Stimulated activated CD8-positive, alpha-beta memory T cell treated with anti-CD3 and anti-CD28 coated beads, Interleukin-15, amount 100 ng/mL, for 24 hours (primary cell): ENCODE data around the gene SELENON.

Experiments
- DNase-seq: peaks from one replicate; pipeline ENCODE4 v3.0.0-alpha.2; 2020; ENCODE audit warnings: low read depth

SELENON gene, protein sequence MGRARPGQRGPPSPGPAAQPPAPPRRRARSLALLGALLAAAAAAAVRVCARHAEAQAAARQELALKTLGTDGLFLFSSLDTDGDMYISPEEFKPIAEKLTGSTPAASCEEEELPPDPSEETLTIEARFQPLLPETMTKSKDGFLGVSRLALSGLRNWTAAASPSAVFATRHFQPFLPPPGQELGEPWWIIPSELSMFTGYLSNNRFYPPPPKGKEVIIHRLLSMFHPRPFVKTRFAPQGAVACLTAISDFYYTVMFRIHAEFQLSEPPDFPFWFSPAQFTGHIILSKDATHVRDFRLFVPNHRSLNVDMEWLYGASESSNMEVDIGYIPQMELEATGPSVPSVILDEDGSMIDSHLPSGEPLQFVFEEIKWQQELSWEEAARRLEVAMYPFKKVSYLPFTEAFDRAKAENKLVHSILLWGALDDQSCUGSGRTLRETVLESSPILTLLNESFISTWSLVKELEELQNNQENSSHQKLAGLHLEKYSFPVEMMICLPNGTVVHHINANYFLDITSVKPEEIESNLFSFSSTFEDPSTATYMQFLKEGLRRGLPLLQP

DNA sequence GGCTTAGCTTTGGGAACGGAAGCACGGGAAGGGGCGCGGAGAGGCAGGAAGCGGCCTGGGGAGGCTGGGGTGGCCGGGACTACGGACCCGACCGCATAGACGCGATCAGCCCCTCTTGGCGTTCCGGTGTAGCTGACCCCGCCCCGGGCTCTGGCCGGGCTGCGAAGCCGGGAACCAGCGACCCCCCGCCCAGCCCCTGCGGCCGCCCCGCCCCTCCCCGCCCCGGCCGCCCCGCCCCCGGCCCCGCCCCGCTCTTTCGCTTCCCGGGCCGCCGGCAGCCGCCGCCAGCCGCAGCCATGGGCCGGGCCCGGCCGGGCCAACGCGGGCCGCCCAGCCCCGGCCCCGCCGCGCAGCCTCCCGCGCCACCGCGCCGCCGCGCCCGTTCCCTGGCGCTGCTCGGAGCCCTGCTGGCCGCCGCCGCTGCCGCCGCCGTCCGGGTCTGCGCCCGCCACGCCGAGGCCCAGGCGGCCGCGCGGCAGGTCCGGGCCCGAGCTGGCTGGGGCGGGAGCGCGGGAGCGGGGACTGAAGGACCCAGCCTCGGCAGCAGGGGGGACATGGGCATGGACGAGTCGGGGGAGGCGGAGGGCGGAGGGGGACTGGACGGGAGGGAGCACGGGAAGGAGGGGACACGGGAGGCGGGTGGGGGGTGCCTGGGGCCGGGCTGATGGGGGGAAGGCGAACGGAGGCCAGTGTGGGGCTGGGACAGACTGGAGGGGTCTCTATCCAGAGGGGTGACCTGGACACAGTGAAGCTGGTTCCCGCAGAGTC is at the start of gene SELENON:
Gene SELENON, plus strand, starts transcription at position 259 of the 768 bp plus-strand sequence. Its CDS starts 38 bp downstream, at position 297.
- DNase-seq = no peak

GRCh38 chr1:25750923-25751605 is 48.9 kb upstream of the SELENON start:
- no peak for DNase-seq

- no peak for DNase-seq
These were observed 45.4 kb upstream of the SELENON start for GRCh38 chr1:25754470-25755181.

DNA sequence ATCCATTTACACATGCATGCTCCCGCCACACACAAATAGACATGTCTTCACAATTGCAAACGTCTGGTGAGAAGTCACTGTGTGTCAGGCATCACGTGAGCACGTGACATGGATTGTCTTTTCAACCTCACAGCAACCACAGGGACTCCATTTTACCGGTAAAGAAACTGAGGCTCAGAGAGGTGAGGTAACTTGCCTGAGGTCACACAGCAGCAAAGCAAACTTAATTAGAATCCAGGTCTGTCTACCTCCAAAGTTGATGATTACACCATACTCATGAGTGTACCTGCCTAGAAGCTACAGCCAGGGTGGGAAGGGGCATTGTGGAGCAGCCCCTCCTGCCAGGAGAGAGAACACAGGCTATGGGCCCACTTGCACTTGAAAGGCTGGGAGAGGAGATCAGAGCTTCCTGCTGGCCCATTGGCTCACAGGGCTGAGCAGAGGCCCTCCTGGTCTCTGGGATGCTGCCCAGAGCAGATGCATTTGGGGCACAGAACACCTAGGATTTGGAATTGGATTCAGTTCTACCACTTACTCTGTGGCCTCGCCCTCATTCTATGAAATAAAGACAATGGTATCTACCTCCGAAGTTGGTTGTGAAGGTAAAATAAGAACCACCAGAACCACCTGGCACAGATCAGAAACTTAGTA is 44.4 kb upstream of the SELENON start:
- DNase-seq = no peak

DNA sequence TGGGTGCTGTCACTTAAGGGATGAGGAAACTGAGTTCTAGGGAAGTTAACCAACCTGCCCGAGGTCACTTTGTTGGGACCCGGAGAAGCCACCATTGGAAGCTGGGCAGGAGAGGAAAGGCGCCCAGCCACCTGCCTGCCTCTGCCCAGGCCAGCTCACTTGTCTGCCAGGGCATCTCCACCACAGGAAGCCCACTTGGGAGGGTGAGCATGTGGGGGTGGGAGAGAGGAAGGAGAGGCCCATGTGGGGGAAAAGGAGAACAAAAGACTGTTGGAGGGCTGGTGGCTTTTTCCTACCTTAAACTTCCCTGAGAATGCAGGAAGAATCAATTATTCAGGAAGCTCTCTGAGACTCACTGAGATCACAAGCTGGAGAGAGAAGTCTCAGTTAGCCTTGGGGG is 43.8 kb upstream of the SELENON start:
- DNase-seq = no peak

DNA sequence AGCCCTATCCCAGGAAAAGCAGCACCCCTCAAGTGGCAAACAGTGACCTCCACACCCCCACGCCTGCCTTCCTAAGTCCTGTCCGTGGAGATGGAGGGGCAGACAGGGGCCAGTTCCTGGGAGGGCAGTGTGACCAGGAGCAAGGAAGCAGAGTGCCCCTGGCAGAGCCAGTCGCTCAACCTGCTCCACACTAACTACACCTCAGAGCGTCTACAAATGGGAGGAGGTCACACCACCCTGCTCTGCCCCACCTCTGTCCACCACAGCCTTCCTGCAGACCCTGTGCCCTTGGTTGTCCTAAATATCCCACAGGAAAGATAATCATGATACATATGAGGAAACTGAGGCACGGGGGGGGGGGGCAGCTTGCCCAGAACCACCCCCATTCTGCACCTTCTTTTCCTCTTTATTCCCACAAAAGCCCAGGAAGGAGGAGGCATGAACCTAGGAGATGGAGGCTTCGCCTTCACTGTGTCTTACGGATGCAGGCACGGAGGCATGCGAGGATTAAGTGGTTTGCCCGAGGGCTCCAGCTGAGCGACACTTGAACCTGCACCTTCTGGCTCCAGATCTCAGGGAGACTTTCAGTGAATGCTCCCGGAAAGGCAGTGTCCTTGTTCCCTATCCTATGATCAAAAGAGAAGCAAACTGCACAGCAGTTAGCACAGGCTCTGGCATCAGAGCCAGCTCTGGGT is 42.7 kb upstream of the SELENON start:
- DNase-seq = no peak

GRCh38 chr1:25757846-25758185 is 42.2 kb upstream of the SELENON start:
- no peak for DNase-seq

GRCh38 chr1:25758466-25759070 is 41.4 kb upstream of the SELENON start:
- no peak for DNase-seq

- DNase-seq = no peak
These were observed 39.8 kb upstream of the SELENON start for GRCh38 chr1:25760122-25760719.

DNA sequence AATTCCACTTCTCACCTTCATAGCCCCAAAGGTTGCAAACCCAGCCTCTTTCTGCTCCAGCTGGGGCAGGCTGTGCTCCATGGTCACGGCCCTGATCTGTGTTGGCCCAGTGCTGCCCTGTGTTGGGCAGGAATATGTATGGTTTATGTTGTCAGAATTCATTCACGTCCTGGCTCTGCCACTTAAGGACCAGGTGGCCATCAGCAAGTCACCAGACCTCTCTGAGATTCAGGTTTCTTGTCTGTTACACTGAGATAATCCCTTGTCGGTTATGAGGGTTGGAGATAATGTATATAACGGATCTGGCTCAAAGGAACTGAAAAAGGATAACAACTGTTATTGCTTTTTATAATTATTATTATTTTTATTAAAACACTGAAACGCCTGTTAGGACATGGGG is 39.1 kb upstream of the SELENON start:
- DNase-seq = no peak

DNA sequence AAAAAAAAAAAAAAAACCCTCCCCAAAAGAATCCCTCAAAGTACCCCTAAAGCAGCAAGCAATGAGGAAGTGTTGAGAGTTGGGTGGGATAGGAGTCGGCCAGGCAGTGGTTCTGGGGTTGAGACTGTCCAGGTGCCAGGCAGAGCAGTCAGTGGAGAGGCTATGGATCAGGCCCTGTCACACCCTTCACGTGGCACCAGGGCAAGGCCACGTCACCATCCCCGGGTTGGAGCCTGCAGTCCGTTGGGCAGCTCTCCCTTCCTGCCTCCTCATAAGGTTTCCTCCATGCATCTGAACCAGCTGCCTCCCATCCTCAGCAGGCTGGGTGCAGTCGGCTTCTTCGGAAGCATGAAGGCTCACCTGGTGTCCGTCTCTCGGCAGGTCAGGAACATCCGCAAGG is 36.5 kb upstream of the SELENON start:
- DNase-seq = no peak

DNA sequence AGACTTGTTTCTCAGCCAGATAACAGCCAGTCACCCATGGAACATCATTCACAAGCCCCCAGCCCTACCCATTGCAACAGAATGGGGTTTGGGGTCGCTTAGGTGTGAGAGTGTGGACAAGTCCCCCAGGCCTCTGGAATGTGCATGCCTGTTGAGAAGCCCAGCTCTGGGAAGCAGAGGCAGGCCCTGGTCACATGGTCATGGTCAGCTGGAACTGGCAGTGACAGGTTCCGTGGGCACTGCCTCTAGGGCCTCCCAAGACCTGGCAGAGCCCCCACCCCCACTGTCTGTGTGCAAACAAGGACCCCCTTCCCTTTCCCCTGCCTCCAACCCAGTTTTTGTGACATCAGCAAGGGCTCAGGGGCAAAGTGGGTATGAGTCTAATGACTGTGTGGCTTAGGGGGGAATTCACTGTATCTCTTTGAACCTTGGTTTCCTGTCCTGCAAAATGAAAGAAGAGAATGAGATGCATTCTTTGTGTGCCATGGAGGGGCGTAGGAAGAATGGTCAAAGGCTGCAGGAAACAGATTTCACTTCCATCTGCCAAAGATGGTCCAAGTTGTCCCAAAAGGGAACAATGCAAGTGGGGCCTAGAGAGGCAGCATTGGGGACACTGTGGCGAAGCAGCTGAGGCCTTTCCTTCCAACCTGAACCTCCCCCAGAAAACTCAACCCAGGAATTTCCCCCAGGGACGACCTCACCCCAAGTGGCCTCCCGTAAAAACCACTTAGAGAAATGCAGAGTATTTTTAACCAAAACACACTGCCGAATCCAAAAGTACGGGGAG is 34.7 kb upstream of the SELENON start:
- DNase-seq = no peak

GRCh38 chr1:25765923-25766589 is 33.9 kb upstream of the SELENON start:
- no peak for DNase-seq

- no peak for DNase-seq
These were observed 33.1 kb upstream of the SELENON start for GRCh38 chr1:25766721-25767436.

DNA sequence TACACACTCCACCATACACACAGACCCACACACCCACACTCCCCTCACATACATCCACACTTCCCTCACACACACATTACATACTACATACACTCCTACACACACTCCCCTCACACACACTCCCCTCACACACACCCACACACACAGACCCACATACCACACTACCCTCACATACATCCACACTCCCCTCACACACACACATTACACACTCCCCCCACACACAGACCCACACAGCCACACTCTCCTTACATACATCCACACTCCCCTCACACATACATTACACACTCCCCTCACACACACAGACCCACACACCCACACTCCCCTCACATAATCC is 32.6 kb upstream of the SELENON start:
- DNase-seq = no peak

- no peak for DNase-seq
These were observed 31.0 kb upstream of the SELENON start for GRCh38 chr1:25768999-25769398.

DNA sequence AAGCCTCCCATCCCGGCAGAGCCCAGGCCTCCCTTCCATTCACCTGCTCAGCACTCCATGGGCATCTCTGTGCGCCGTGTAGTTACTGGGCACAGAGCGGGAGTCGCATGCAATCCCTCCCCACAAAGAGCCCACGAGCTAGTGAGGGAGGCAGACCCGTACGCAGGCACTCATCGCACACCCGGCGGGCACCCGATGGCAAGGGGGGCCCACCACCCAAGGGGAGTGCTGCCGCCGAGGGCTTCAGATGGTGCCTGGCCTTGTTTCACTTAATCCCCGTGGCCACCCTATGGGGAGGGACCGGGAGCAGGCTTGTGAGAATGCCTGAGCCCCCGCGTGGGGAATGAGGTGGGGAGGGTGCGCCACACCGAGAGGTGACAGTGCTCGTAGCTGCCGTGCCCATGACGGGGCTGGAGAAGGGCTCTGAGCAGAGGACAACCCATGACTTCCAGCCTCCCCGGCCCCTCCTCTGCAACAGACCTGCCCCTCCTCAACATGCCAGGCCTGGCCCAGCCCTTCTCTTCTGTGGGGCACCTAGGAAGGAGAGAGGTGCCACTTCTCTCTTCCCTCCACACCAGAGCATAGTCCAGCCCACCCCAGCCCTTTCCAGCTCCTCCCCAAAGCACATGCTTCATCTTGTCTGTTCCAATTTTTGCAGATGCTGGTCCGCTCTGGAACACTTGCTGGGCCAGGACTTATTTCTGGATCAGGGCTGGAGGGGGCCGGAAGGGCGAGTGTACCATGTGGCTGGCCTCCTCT is 30.2 kb upstream of the SELENON start:
- DNase-seq = no peak
